GM18499 (cell line): ENCODE measurements around the gene CEP43.

Experiments
- ATAC-seq: cut with Tn5 transposase; IDR thresholded peaks from one replicate; pipeline ENCODE4 v1.9.1; 2021; ENCODE audit warnings: moderate number of reproducible peaks; ENCODE audit not compliant: insufficient read depth, unreplicated experiment

CEP43 gene

DNA sequence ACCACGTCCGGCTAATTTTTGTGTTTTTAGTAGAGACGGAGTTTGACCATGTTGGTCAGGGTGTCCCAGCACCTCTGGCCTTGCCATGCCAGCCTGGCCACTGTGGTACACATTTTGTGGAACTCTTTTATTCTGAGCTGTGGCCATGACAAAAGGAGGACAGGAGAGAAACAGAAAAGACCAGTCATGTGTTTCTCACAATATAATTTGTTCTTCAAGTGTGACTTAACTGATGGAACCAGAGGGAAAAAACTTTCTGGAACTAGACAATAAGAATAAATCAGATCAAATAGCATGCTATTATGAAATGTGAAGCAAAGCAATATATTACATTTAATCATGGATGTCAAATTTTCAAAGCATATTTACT is 38.6 kb upstream of the CEP43 start:
- ATAC-seq, result no peak

DNA sequence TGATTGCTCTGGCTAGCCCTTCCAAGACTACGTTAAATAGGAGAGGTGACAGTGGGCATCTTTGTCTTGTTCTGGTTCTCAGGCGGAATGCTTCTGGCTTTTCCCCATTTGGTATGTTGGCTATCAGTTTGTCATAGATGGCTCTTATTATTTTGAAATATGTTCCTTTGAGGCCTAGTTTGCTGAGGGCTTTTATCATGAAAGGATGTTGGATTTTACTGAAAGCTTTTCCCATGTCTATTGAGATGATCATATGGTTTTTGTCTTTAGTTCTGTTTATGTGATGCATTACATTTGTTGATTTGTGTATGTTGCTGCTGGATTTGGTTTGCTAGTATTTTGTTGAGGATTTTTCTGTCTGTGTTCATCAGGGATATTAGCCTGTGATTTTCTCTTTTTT is 32.9 kb upstream of the CEP43 start:
- no peak for ATAC-seq

DNA sequence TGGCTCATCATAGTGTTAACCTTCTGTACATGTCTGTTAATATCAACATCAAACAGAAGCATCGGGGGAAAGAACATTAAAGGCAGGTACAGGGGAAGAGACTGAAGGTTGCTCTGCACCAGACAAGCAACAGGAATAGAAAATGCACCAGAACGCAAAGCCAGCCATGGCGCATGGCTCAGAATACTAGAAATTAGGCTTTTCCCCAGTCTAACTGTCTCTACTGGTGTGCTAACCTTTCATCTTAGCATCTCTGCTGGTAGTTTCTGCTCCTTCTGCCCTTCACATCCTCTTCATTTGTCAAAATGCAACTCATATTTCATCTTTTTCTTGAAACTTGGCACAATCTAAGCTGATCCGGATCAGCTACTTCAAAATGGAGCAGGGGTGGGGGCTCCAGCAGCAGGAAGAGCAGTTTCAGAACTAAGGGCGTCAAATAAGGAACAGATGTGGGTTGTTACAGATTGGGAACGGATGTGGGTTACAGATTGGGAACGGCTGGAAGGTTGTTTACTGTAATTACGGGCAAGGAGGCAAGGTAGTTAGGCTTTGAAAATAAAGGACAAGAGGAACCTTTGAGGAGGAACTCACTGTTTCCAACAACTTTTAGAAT is 29.7 kb upstream of the CEP43 start:
- no peak for ATAC-seq

DNA sequence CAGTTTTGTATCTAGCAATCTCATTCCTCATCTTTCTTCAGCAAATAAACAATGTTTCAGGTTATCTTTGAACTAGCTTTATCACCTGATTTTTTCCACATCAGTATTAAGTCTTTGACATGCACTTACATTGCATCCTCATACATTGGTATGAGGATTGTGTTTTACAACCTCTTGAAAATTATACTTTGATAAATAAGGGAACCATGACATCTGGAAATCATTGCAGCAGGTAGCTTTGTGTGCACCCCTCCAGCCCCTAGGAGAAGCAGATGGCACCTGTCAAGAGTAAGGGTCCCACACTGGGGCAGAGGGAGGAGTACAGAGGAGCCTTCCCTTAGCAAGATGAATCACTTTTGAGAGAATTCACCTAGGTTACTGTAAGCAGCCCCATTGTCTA is 29.1 kb upstream of the CEP43 start:
- no peak for ATAC-seq

DNA sequence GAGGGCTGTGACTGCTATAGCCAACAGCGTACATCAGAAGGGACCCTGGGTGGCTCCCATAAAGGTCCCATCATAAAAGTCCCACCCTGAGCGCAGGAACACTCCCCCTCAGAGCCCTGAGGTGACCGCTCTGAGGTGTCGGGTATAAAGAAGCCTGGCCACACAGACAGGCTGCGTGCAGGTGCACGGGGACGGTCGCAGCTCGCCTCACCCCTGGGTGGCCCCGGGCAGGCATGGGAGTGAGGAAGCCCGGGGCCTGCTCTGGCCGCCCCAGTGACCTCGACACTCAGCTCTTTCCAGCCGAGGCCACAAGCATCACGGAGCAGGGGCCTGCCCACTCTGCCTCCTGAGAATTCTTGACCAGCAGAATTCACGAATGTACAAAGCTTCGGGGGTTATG is 28.4 kb upstream of the CEP43 start:
- no peak for ATAC-seq

DNA sequence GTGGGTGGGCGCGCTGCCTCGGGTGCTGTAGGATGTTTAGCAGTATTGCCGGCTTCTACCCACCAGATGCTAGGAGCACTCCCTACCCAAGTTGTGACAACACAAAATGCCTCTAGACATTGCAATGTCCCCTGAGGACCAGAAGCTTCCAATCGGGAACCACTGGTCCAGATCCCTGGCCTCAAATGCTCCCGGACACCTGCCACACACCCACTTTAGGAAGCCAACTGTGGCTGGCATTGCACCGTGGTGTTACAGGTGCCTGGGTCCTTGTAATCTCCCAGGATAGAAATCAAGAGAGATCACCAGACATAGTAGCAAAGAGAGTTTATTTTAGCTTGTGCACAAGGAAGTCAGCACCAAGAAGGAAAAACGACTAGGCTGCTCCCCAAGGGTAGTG is 27.9 kb upstream of the CEP43 start:
- ATAC-seq, result no peak

DNA sequence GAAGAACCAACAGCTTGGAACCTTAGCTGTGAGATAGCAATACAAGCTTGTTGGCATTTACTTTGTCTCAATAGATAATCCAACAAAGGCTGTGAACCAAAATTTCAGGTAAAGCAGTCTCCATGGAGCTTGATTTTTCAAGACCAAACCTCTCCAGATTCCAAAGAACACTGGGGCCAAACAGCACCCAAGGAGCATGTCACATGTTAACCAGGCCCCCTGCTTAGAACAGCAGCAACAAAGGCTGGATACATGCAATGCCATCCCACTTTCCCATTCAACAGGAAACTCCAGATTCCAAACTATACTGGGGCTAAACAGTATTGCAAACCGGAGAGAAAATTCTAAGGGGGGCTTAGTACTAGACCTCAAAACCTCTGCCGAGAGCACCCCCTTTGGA is 27.1 kb upstream of the CEP43 start:
- no peak for ATAC-seq

DNA sequence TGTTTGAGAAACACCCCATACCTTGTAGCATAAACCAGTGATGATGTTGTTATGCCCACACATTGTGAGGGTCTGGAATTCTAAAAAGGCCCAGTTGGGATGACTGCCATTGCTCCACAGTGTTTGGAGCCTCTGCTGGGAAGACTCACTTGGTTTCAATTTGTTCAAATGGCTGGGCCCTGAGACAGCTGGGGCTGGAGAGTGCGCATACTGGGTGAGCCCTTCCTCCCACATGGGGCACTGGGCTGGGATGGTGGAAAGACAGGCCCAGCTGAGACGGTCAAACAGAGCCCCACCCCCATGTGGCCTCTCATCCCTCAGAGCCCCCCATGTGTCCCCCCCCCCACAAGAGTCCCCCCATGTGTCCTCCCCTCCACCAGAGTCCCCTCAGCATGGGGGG is 22.6 kb upstream of the CEP43 start:
- ATAC-seq, result no peak

DNA sequence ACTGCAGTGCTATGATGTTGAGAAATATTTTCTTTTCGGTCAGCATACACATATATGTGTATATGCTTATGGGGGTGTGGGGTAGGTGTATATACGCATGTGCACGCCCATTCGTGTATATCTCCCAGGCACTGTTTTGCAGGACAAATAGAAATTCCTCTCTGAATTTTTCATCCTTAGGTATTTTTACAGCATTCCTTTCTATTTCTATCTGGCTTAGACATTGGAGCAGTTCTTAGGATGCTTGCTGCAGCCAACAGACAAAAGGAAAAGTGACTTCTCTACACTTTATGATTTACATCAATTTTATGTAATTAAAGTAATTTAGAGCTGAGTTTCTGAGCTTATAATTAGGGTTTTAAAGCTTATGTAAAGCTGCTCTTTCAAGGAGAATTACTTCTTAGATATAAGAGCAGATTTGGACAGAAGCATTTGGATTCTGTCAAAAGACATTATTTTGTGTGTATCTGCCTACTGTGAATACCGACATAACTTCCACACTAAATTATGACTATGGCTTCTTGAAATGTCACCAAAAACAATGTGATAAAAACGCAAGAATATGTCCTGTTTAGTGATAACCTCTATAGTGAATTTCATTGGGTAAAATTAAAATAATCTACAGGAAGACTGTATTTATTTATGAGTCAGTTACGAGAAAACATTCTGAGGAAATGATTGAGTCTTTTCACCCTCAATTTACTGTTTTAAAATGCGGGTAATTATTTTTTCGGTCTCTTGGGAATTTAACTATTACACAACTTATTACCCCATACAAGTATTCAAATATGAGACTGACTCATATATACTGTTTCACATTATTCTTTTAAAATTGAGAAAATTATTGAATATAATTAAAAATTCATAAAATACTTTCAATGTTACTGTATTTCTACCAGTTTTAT is 21.3 kb upstream of the CEP43 start:
- ATAC-seq, result no peak

DNA sequence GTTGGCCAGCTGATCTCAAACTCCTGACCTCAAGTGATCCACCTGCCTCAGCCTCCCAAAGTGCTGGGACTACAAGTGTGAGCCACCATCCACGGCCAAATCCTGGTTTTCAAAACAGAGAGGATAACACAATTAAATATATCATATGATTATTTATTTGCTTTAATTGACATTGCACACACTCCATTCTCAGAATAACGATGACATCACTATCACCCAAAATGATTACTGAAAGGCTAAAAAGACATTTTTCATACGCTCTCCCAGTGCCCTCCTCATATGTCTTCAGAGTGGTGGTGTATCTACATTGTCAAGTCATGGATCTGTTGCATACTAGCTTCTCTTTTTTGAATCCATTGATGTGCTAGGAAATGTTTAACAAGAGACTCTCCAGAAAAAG is 18.5 kb upstream of the CEP43 start:
- ATAC-seq, result no peak

DNA sequence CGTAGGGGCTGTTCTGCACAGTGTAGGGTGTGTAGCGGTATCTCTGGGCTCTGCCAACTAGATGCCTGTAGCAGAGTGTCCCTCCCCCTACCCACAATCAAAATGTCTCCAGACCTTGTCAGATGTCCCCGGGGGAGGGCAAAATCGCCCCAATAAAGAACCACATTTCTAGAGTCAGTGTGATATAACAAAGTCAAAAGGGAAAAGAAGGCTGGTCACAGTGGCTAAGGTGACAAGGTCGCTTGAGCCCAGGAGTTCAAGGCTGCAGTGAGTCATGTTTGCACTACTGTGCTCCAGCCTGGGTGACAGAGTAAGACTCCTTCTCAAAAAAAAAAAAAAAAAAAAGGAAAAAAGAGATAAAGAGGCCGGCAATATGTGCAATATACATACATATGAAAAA is 11.7 kb upstream of the CEP43 start:
- no peak for ATAC-seq

DNA sequence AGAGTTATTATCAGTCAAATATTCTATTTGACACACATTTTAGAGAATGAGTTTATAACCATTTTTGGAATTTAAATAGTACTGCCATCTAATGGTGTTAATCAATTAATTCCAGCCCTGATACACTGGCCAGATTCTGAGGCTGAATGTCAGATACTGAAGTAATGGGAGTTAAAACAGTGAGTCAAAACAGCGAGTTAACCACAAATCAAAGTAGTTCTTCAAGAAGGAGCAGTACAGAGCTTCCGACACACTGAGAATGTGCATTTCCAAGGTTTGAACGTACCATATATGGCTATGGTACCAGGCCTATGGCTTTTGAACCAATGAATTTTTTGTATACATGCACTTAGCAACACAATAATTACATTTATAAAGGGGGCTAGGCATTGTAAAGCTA is 11.3 kb upstream of the CEP43 start:
- no peak for ATAC-seq

DNA sequence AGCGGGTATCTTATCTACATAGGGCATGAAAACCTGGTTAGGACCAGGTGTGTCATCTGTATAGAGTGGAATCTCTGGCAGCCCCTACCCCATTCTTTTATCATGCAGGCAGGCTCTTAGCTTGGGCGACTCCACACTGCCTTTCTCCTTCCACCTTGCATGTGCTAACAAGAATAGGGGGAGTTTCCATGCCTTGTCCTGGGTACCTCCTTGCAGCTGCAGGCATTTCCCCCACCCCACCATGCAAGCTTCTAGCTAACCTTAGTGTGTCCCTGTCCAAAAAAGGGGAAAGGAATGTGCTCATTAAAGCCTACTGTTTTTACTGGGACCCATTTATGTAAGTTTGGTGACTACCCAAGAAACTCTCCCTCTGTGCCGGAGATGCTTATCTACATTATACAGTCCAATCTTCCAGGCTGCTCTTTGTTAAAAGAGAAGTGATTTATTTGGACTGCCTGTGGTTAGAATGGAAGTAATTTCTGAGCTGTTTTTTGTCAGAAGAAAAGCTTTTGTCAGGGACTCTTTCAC is 10.5 kb upstream of the CEP43 start:
- ATAC-seq, result no peak

DNA sequence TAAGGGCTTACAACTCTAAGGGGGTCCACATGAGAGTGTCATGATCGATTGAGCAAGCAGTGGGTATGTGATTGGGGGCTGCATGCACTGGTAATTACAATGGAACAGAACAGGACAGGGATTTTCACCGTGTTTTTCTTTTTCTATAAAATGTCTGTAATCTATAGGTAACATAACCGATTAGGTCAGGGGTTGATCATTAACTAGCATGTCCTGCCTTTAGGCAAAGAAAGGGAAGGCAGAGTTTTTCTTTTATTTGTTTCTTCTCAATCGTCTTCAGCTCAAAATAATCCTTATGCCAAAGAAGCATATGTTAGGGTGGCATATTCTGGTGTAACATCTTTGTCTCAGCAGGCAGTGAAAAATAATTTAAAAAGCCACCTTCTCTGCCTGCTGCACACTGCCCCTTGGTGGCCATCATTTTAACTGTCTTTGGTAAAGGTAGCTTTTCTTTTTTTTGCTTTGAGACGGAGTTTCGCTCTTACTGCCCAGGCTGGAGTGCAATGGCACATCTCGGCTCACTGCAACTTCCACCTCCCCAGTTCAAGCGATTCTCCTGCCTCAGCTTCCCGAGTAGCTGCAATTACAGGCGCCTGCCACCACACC is 9.7 kb upstream of the CEP43 start:
- ATAC-seq, result no peak

DNA sequence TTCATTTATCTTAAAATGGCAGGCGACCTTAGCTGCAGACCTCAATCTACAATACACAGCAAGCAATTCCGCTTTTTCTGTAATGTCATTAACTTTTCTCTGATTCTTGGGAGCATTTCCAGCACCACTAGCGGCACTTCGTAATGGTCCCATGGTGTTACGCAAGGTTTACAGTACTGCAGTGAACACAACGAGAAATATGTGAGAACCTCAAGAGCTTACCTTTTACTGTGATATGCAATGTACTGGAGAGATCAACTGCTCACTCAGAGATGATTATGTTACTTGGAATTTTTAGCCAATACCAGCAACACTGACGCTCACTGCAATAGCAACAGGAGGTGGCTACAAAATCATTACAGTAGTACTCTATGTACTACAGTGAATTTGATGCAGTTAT is 2.8 kb upstream of the CEP43 start:
- no peak for ATAC-seq

DNA sequence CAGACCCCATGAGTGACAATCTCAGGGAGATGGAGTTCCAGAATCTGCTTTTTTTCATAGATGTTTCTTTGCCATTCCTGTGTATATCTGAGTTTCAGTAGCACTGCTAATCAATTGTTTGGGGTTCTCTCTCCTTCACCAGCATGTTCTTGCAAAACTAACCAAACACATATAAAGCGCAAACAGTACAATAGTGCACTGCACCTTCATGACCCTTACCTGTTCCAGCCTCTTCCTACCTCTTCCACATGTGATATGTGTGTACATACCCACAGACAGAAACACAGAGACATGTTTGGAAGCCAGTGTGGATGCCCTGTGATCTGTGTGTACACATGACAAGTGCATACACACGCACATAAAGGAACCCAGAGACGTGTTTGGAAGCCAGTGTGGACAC is 1.8 kb upstream of the CEP43 start:
- no peak for ATAC-seq

DNA sequence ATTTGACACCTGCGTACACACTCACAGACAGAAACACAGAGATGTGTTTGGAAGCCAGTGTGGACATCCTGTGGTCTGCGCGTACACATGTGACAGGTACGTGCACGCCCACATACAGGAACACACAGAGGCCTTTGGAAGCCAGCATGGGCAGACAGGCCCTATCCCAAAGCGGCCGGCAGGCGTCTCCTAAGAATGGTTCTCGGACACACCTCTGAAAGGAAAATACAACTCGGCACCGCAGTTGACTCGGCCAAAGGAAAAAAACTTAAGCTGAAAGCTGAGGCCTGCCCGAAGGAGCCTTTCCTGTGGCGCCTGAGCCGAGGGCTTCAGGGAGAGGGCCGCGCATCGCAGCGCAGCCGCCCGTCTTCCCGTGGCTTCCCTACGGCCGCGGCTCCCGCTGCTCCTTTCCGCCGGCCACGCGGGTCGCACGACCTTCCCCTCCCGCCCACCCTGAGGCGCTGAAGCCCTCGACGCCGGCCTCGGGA is 1.4 kb upstream of the CEP43 start:
- ATAC-seq, result no peak

DNA sequence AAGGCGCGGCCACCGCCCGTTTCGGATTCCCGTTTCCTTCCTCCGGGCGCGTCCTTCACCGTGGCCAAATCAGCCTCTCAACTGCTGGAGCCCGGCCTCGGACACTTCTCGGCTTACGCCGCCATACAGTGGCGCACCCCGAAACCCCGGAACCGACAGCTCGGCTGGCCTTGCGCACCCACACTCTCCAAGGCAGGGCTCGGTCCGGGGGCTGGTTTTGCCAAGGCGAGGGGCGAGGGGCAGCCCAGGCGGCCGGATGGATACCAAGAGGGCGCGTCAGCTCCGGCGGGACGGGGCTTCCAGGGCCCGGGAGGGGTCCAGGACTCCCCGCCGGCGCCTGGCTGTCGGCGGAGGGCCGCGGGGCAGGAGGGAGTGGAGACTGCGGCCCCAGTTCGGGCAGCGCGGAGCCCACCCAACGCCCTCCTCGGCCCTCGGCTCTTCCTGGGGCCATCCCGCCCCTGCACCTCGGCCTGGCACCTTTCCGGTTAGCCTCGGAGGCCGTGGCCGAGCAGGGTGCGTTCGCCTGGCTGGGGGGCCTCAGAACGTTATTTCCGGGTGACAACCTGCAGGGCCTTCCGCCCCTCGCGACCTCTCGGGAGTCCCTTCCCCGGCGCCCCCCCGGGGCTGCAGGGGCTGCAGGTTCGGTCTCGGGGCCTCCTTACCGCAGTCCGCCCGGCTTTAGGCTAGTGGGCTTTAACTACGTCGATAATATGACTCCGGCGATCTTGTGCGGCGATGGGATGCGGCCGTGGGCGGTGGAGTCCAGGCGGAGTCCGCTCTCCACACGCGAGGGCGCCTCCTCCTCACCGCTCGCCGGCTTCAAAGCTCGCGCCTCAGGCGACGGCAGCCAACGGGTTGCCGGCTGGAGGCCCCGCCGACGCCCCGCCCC is 697 bp upstream of the CEP43 start:
- ATAC-seq, result peak; percentile 2

DNA sequence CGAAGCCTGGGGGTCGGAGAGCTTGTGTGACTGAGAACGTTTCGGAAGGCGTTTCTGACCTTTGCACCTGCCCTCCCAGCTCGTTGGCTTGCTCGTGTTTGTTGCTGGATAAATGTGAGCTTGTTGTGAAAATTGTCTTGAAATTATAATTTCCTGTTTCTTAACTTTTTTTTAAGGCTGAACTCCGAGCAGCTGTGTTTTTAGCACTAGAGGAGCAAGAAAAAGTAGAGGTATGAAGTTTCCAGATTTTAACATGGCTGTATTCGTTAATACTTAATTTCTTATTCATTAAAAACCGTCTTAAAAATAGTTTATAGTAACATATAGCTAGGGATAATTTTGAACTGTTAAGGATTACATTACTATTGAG is 672 bp downstream of the CEP43 start:
- ATAC-seq, result no peak

DNA sequence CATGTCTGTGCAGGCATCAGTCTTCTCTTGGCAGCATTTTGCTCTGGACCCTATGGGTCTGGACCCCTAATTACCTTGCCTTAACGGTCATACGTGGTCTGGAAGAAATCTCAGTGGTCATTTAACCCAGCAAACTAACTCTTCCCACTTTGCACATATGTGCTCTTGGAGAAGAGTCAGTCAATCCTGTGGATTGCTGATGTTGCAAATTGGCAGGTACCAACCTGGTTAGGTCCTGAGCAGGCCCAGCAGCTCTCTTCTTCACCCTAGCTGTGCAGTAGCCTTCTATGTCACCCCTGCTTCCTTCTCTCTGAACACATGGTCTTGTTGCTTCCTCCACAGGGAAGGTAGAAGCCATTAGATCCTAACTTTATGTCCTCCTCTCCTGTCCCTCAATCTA is 1.6 kb downstream of the CEP43 start:
- ATAC-seq, result no peak
